ENCODE data around the gene MMP20. TPM values are rescaled to one million over a fixed set of nuclear protein-coding genes. Genes with fewer than 3 reads are reported as not detected.

MMP20 gene
- total RNA-seq, 1 experiment from 2014 or later = not detected

- Histone ChIP-seq H4K5ac (ENCODE audit: insufficient read length, low read depth, low read length) (no peak overlapping the region), H3K14ac (ENCODE audit: insufficient read depth, low read length) (no peak overlapping the region), H2BK20ac (ENCODE audit: low read depth, low read length, poor library complexity, severe bottlenecking) (no peak overlapping the region), H2BK15ac (ENCODE audit: low read depth, low read length) (no peak overlapping the region), H3K56ac (ENCODE audit: insufficient read length, low read depth, low read length) (no peak overlapping the region), H4K8ac (replicated peaks; ENCODE audit: insufficient read length, low read depth, low read length) (no peak overlapping the region), H3K79me2 (ENCODE audit: insufficient read depth, low read length) (no peaks in the 10 kb centered on the region), H3K27me3 (ENCODE audit: insufficient read depth, low read length) (no peaks in the 10 kb centered on the region), H3K9me3 (ENCODE audit: control insufficient read depth, low read depth, low read length) (no peaks in the 10 kb centered on the region), H3T11ph (ENCODE audit: low read length) (no peak overlapping the region), H3K79me1 (ENCODE audit: insufficient read depth, low read depth, low read length, poor library complexity, severe bottlenecking) (no peaks in the 10 kb centered on the region), H4K91ac (ENCODE audit: insufficient read length, low read depth, low read length) (no peak overlapping the region), H3K4ac (ENCODE audit: low read depth, low read length) (no peak overlapping the region), H2BK12ac (ENCODE audit: insufficient read length, low read depth, low read length) (no peak overlapping the region), H3K27ac (ENCODE audit: insufficient read length, low read depth, low read length) (no peak overlapping the region), H3K4me2 (ENCODE audit: insufficient read depth, insufficient read length, low read length) (no peak overlapping the region), H3K18ac (ENCODE audit: insufficient read length, low read depth, low read length) (no peak overlapping the region), H3K9ac (ENCODE audit: extremely low read depth, insufficient read length, low read length) (no peak overlapping the region), H3K4me1 (ENCODE audit: insufficient read depth, low read length) (no peaks in the 10 kb centered on the region), H2AFZ (ENCODE audit: low read length) (no peak overlapping the region), H3K23me2 (ENCODE audit: insufficient read length, low read depth, low read length, poor library complexity, severe bottlenecking) (no peaks in the 10 kb centered on the region), H4K20me1 (ENCODE audit: control insufficient read depth, insufficient read depth, insufficient read length) (no peaks in the 10 kb centered on the region), H2BK5ac (ENCODE audit: insufficient read length, low read length) (no peak overlapping the region), H2AK5ac (ENCODE audit: insufficient read length, low read length) (no peak overlapping the region), H3K23ac (ENCODE audit: insufficient read length, low read depth, low read length) (no peak overlapping the region), H2BK120ac (ENCODE audit: low read depth, low read length, poor library complexity, severe bottlenecking) (no peak overlapping the region)
- TF ChIP-seq CTCF (conservative IDR thresholded peaks at IDR 0.05) = no peak
- no peak overlapping the region for H3K4me3 Mint-ChIP-seq
- no peak for DNase-seq
- peaks cover 8 to 9% of the 10 kb centered on the region in 2 experiments; a peak in 3 of 4 replicates for H3K4me1 Mint-ChIP-seq
- WGBS (ENCODE audit: extremely low coverage, insufficient read length, low lambda C conversion rate) = no CpG with 5 or more reads among the region's 2 CpGs
- H3K9me3 Mint-ChIP-seq = no peaks in the 10 kb centered on the region
- no peak overlapping the region for H3K27ac Mint-ChIP-seq
- H3K27me3 Mint-ChIP-seq (ENCODE audit: low read depth) = no peaks in the 10 kb centered on the region
- H3K36me3 Mint-ChIP-seq (ENCODE audit: insufficient read depth in 1 of 3, low read depth in 3 of 3) = no peaks in the 10 kb centered on the region
Observed at GRCh38 chr11:102539567-102539966, 85.6 kb downstream of the MMP20 start.

All from H9 (cell line).